CD8-positive, alpha-beta memory T cell (primary cell): Measurements from ENCODE around the gene GABRR2. TPM values are rescaled to one million over a fixed set of nuclear protein-coding genes. Genes with fewer than 3 reads are reported as not detected.
"Not testable (repeated sequence)": the region's sequence is repeated elsewhere in the genome, so short reads cannot be mapped to it uniquely, and the experiment has no call there.

Experiments used
- CTCF ChIA-PET: fragments of 350-600 bp; sonication (Branson Sonifier 250); formaldehyde crosslinking; loops from one replicate; lab custom pipeline; 2021; ENCODE audit warnings: antibody characterized with exemption; lab: Charles Lee
- POLR2A ChIA-PET: fragments of 350-600 bp; sonication (Branson Sonifier 250); formaldehyde crosslinking; loops from one replicate; lab custom pipeline; 2021; ENCODE audit warnings: antibody characterized with exemption; lab: Charles Lee
- DNase-seq, 5 donors: peaks; one replicate each; pipeline versions ENCODE4 v3.0.0 to v3.0.0-alpha.2; 2020 to 2022; ENCODE audit warnings: mixed read lengths in 1 of 5
- H3K27ac ChIP-seq: one replicate; pipeline ENCODE4 v1.7.0; 2013; ENCODE audit warnings: low read depth, mild to moderate bottlenecking, low read length, moderate library complexity
- H3K27me3 ChIP-seq: 2 replicates; pipeline ENCODE4 v1.7.0; 2013; ENCODE audit warnings: low read length, mild to moderate bottlenecking; ENCODE audit not compliant: insufficient read depth, poor library complexity, severe bottlenecking
- H3K36me3 ChIP-seq: 2 replicates; pipeline ENCODE4 v1.7.0; 2013; ENCODE audit warnings: mild to moderate bottlenecking, low read length, moderate library complexity; ENCODE audit not compliant: insufficient read depth
- H3K4me1 ChIP-seq: 2 replicates; pipeline ENCODE4 v1.7.0; 2013; ENCODE audit warnings: mild to moderate bottlenecking, low read length, moderate library complexity; ENCODE audit not compliant: insufficient read depth
- H3K4me3 ChIP-seq: 2 replicates; pipeline ENCODE4 v1.7.0; 2013; ENCODE audit warnings: mild to moderate bottlenecking, low read length
- H3K9me3 ChIP-seq: 2 replicates; pipeline ENCODE4 v1.7.0; 2013; ENCODE audit warnings: mild to moderate bottlenecking, low read length
- H3K27ac Mint-ChIP-seq, 8 donors: one replicate each; pipeline ENCODE4 v1.8.0; 2020 to 2021; ENCODE audit warnings: mixed read lengths in 8 of 8, mild to moderate bottlenecking in 6 of 8, inconsistent platforms in 3 of 8, moderate library complexity in 3 of 8
- H3K27me3 Mint-ChIP-seq, 2 donors: one replicate each; pipeline ENCODE4 v1.8.0; 2020 to 2021; ENCODE audit warnings: mixed read lengths in 2 of 2, mild to moderate bottlenecking in 1 of 2, moderate library complexity in 1 of 2
- H3K36me3 Mint-ChIP-seq, 3 donors: one replicate each; pipeline ENCODE4 v1.8.0; 2020 to 2021; ENCODE audit warnings: mixed read lengths in 3 of 3, inconsistent platforms in 1 of 3, mild to moderate bottlenecking in 1 of 3
- H3K4me1 Mint-ChIP-seq, 3 donors: one replicate each; pipeline ENCODE4 v1.8.0; 2020 to 2021; ENCODE audit warnings: mixed read lengths in 3 of 3, inconsistent platforms in 1 of 3, mild to moderate bottlenecking in 1 of 3
- H3K4me3 Mint-ChIP-seq, 7 donors: one replicate each; pipeline ENCODE4 v1.8.0; 2020 to 2021; ENCODE audit warnings: mixed read lengths in 7 of 7, mild to moderate bottlenecking in 6 of 7, moderate library complexity in 4 of 7, inconsistent platforms in 2 of 7
- H3K9me3 Mint-ChIP-seq, 5 donors: one replicate each; pipeline ENCODE4 v1.8.0; 2020 to 2022; ENCODE audit warnings: mixed read lengths in 5 of 5, mild to moderate bottlenecking in 3 of 5, moderate library complexity in 2 of 5, inconsistent platforms in 1 of 5
- polyA plus RNA-seq: library from polyadenylated mRNA; unstranded; fragments of 300-500 nt; fragmentation: Illumina TruSeq; gene quantifications from one replicate; pipeline ENCODE4 v1.2.3, GENCODE V29; 2021
- total RNA-seq, 2 experiments: library from RNA; stranded (reverse); gene quantifications; one replicate each; pipeline ENCODE4 v1.2.3, GENCODE V29; 2021

The GABRR2 gene
- total and polyA plus RNA-seq, 3 experiments from 2014 or later = 0.16 to 0.24 (median 0.20) TPM

- Mint-ChIP-seq H3K27ac (no peak overlapping the region), H3K9me3 (no peaks in the 10 kb centered on the region), H3K27me3 (peaks cover 0 to 4% of the 10 kb centered on the region in 2 donors), H3K36me3 (peaks cover 0 to 11% (median 2%) of the 10 kb centered on the region in 3 donors), H3K4me1 (peaks cover 0 to 3% (median 0%) of the 10 kb centered on the region in 3 donors), H3K4me3 (no peak overlapping the region)
- H3K27me3 ChIP-seq = no peaks in the 10 kb centered on the region
- H3K4me1 ChIP-seq = no peaks in the 10 kb centered on the region
- no peak overlapping the region for H3K27ac ChIP-seq
- H3K9me3 ChIP-seq = no peaks in the 10 kb centered on the region
- H3K4me3 ChIP-seq = no peak overlapping the region
- no peak for DNase-seq
- ChIA-PET CTCF (no interaction called here), POLR2A (no interaction called here)
- no peaks in the 10 kb centered on the region for H3K36me3 ChIP-seq
Observed at GRCh38 chr6:89310929-89311328, 4.2 kb downstream of the GABRR2 start.

GRCh38 chr6:89308525-89309395 is 6.3 kb downstream of the GABRR2 start:
- Mint-ChIP-seq H3K36me3 (no peaks in the 10 kb centered on the region), H3K27me3 (peaks cover 0 to 4% of the 10 kb centered on the region in 2 donors), H3K9me3 (no peaks in the 10 kb centered on the region), H3K4me3 (no peak overlapping the region), H3K27ac (no peak overlapping the region), H3K4me1 (peaks cover 0 to 3% (median 0%) of the 10 kb centered on the region in 3 donors)
- DNase-seq = no peak
- H3K27me3 ChIP-seq = no peaks in the 10 kb centered on the region
- H3K9me3 ChIP-seq = no peaks in the 10 kb centered on the region
- H3K36me3 ChIP-seq = no peaks in the 10 kb centered on the region
- ChIA-PET CTCF (no interaction called here), POLR2A (no interaction called here)
- no peaks in the 10 kb centered on the region for H3K4me1 ChIP-seq
- H3K4me3 ChIP-seq = no peak overlapping the region
- no peak overlapping the region for H3K27ac ChIP-seq

- H3K4me3 ChIP-seq, H3K4me1 ChIP-seq, H3K36me3 Mint-ChIP-seq, H3K9me3 ChIP-seq, H3K27me3 Mint-ChIP-seq, H3K9me3 Mint-ChIP-seq, POLR2A ChIA-PET, CTCF ChIA-PET, H3K27ac ChIP-seq, H3K36me3 ChIP-seq, H3K4me1 Mint-ChIP-seq, H3K4me3 Mint-ChIP-seq, DNase-seq, H3K27me3 ChIP-seq: not testable (repeated sequence)
- H3K27ac Mint-ChIP-seq = peak overlapping the region in 2 of 8 donors; percentile 48 to 54
Observed at GRCh38 chr6:89304517-89304916, 10.6 kb downstream of the GABRR2 start.

GRCh38 chr6:89302936-89303335 is 12.2 kb downstream of the GABRR2 start:
- H3K9me3 Mint-ChIP-seq = no peaks in the 10 kb centered on the region
- CTCF ChIA-PET = no interaction called here

GRCh38 chr6:89302195-89302770 is 12.8 kb downstream of the GABRR2 start:
- no peaks in the 10 kb centered on the region for H3K9me3 Mint-ChIP-seq
- CTCF ChIA-PET = no interaction called here
- Histone ChIP-seq H3K9me3 (no peaks in the 10 kb centered on the region), H3K4me3 (no peak overlapping the region), H3K36me3 (no peaks in the 10 kb centered on the region), H3K27me3 (no peaks in the 10 kb centered on the region), H3K4me1 (peaks cover 21% of the 10 kb centered on the region), H3K27ac (no peak overlapping the region)
- H3K27me3 Mint-ChIP-seq = peaks cover 0 to 4% of the 10 kb centered on the region in 2 donors
- H3K4me3 Mint-ChIP-seq = no peak overlapping the region
- POLR2A ChIA-PET = no interaction called here
- no peak for DNase-seq
- no peaks in the 10 kb centered on the region for H3K36me3 Mint-ChIP-seq
- peak overlapping the region in 1 of 8 donors; percentile 38 for H3K27ac Mint-ChIP-seq
- H3K4me1 Mint-ChIP-seq = peaks cover 25 to 27% (median 25%) of the 10 kb centered on the region in 3 donors

More at GRCh38 chr6:89302936-89303335, 12.2 kb downstream of the GABRR2 start:
- H3K9me3 ChIP-seq = no peaks in the 10 kb centered on the region
- Mint-ChIP-seq H3K27ac (peak overlapping the region in 1 of 8 donors; percentile 10), H3K36me3 (no peaks in the 10 kb centered on the region), H3K4me3 (no peak overlapping the region), H3K27me3 (peaks cover 0 to 4% of the 10 kb centered on the region in 2 donors), H3K4me1 (peaks cover 19 to 21% (median 19%) of the 10 kb centered on the region in 3 donors)
- no peak overlapping the region for H3K4me3 ChIP-seq
- H3K27ac ChIP-seq = no peak overlapping the region
- H3K4me1 ChIP-seq = peaks cover 14% of the 10 kb centered on the region
- POLR2A ChIA-PET = no interaction called here
- no peaks in the 10 kb centered on the region for H3K27me3 ChIP-seq
- H3K36me3 ChIP-seq = no peaks in the 10 kb centered on the region
- DNase-seq = no peak

GRCh38 chr6:89301586-89302194 is 13.4 kb downstream of the GABRR2 start:
- H3K27me3 Mint-ChIP-seq = peaks cover 0 to 4% of the 10 kb centered on the region in 2 donors
- no peak for DNase-seq
- H3K9me3 ChIP-seq = no peaks in the 10 kb centered on the region
- H3K9me3 Mint-ChIP-seq = no peaks in the 10 kb centered on the region
- no peak overlapping the region for H3K4me3 ChIP-seq
- H3K36me3 Mint-ChIP-seq = no peaks in the 10 kb centered on the region
- no peak overlapping the region for H3K4me3 Mint-ChIP-seq
- H3K36me3 ChIP-seq = no peaks in the 10 kb centered on the region
- ChIA-PET POLR2A (no interaction called here), CTCF (no interaction called here)
- peaks cover 25 to 27% (median 26%) of the 10 kb centered on the region in 3 donors for H3K4me1 Mint-ChIP-seq
- no peak overlapping the region for H3K27ac Mint-ChIP-seq
- peaks cover 23% of the 10 kb centered on the region for H3K4me1 ChIP-seq
- H3K27ac ChIP-seq = no peak overlapping the region
- H3K27me3 ChIP-seq = no peaks in the 10 kb centered on the region

- no peak overlapping the region for H3K4me3 ChIP-seq
- H3K27me3 ChIP-seq = no peaks in the 10 kb centered on the region
- DNase-seq = no peak
- ChIA-PET POLR2A (interaction anchor here (2.1 kb wide), 1 partner anchor 53 kb away, joined by 10 read pairs; the partner anchor contains the start of gene UBE2J1), CTCF (interaction anchor here (1.3 to 1.9 kb wide), 2 partner anchors 52 to 219 kb away, joined by 4 to 7 read pairs; partner anchors contain the start of gene PNRC1)
- Mint-ChIP-seq H3K4me3 (no peak overlapping the region), H3K27ac (peak overlapping the region in 4 of 8 donors; percentile 22 to 98 (median 68)), H3K27me3 (peaks cover 0 to 4% of the 10 kb centered on the region in 2 donors), H3K9me3 (no peaks in the 10 kb centered on the region), H3K36me3 (no peaks in the 10 kb centered on the region), H3K4me1 (peaks cover 25 to 28% (median 27%) of the 10 kb centered on the region in 3 donors)
- H3K9me3 ChIP-seq = no peaks in the 10 kb centered on the region
- H3K36me3 ChIP-seq = no peaks in the 10 kb centered on the region
- peaks cover 23% of the 10 kb centered on the region for H3K4me1 ChIP-seq
- H3K27ac ChIP-seq = no peak overlapping the region
Observed at GRCh38 chr6:89299466-89299850, 15.6 kb downstream of the GABRR2 start.
